Natural killer cell (primary cell): ENCODE data around the gene ARF1. TPM values are rescaled to one million over a fixed set of nuclear protein-coding genes. Genes with fewer than 3 reads are reported as not detected.

Experiments
- ATAC-seq, 3 donors: fragments of 150-1000 bp in 2 of 3; fragments of 200-7000 bp in 1 of 3; cut with Tn5 transposase; 1 replicate in 1 of 3; 2 replicates in 2 of 3; pipeline ENCODE4 v1.10.0; 2021; ENCODE audit warnings: mild to moderate bottlenecking in 2 of 3, moderate library complexity in 2 of 3
- DNase-seq, 2 donors: peaks; one replicate each; pipeline versions ENCODE4 v3.0.0 to v3.0.0-alpha.2; 2013 to 2021; ENCODE audit warnings: mixed read lengths in 1 of 2
- H3K27ac ChIP-seq: one replicate; pipeline ENCODE4 v1.5.1; 2013; ENCODE audit warnings: mild to moderate bottlenecking, low read length
- H3K27me3 ChIP-seq: one replicate; pipeline ENCODE4 v1.6.1; 2013; ENCODE audit warnings: low read length; ENCODE audit not compliant: control insufficient read depth, insufficient read depth
- H3K36me3 ChIP-seq: one replicate; pipeline ENCODE4 v1.6.1; 2013; ENCODE audit warnings: low read length; ENCODE audit not compliant: control insufficient read depth, insufficient read depth
- H3K4me1 ChIP-seq: one replicate; pipeline ENCODE4 v1.6.1; 2013; ENCODE audit warnings: low read length; ENCODE audit not compliant: control insufficient read depth, insufficient read depth
- H3K4me3 ChIP-seq: one replicate; pipeline ENCODE4 v1.5.1; 2013; ENCODE audit warnings: low read length
- H3K9me3 ChIP-seq: one replicate; pipeline ENCODE4 v1.6.1; 2013; ENCODE audit warnings: low read length; ENCODE audit not compliant: control insufficient read depth, insufficient read depth
- H3K27ac Mint-ChIP-seq, 2 donors: one replicate each; pipeline ENCODE4 v1.8.0; 2022; ENCODE audit warnings: mild to moderate bottlenecking in 2 of 2, mixed read lengths in 2 of 2, moderate library complexity in 1 of 2
- H3K27me3 Mint-ChIP-seq, 2 donors: one replicate each; pipeline ENCODE4 v1.8.0; 2022; ENCODE audit warnings: low read depth in 2 of 2, mixed read lengths in 2 of 2
- H3K36me3 Mint-ChIP-seq: one replicate; pipeline ENCODE4 v1.8.0; 2022; ENCODE audit warnings: mixed read lengths
- H3K4me1 Mint-ChIP-seq, 2 donors: one replicate each; pipeline ENCODE4 v1.8.0; 2022; ENCODE audit warnings: mixed read lengths in 2 of 2
- H3K4me3 Mint-ChIP-seq: one replicate; pipeline ENCODE4 v1.8.0; 2022; ENCODE audit warnings: mild to moderate bottlenecking, moderate library complexity, mixed read lengths
- H3K9me3 Mint-ChIP-seq, 2 donors: one replicate each; pipeline ENCODE4 v1.8.0; 2022; ENCODE audit warnings: mixed read lengths in 2 of 2
- WGBS: methylation state at CpG from one replicate; pipeline ENCODE4 v1.1.7; 2013; ENCODE audit warnings: missing lambda C conversion rate; ENCODE audit not compliant: insufficient coverage; 5-methylcytosine and 5-hydroxymethylcytosine counted together
- intact Hi-C: fragments of 100-400 bp; cut with micrococcal nuclease; formaldehyde crosslinking; loops from one replicate; pipeline ENCODE4 v1.14.2; 2022
- total RNA-seq, 4 donors: library from RNA; stranded (reverse); fragments of 120-200 nt in 1 of 4; gene quantifications; one replicate each; pipeline versions ENCODE4 v1.2.3 to v1.2.4, GENCODE V29; 2013 to 2022
- TF ChIP-seq, protein P1 (sequence below): fragments of 200-600 bp; IDR thresholded peaks from one replicate; pipeline ENCODE4 v1.8.0; 2022; ENCODE audit warnings: antibody characterized with exemption

ARF1 gene
- total RNA-seq, 3 donors from 2014 or later (not counting 1 experiment from before 2014, with no cell fraction given) = 368 to 427 (median 424) TPM

DNA sequence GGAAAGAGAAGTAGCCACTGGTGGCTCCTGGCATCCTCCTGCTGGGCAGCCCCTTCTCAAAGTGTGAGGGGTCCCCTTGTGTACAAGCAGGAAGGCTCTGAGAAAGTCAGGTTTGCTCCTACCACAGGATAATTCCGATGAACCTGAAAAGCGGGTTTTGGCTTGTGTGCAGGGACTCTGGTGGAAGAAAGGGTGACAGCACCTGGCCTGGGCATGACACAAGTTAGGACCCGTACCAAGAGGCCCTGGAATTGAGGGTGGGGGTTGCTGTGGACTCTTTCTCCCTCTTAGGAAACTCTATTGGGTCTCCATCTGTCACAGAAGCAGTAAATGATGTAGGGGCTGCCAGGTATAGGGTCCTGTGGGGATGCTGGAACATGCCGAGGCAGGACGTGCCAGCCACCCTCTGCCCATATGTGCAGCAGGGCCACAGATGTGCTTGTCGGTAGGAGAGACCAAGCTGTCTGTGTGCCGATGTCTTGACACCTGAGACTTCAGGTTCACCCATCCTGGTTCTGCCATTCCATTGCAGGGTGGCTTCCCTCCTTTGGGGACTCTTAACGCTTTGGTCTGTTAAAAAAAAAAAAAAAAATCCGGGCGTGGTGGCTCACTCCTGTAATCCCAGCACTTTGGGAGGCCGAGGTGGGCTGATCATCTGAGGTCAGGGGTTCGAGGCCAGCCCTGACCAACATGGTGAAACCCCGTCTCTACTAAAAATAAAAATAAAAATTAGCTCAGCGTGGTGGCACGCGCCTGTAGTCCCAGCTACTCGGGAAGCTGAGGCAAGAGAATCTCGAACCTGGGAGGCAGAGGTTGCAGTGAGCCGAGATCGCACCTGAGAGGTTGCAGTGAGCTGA lies 10.8 kb downstream of the ARF1 start:
- H3K4me1 Mint-ChIP-seq = peaks cover 71 to 76% of the 10 kb centered on the region in 2 donors
- H3K27me3 ChIP-seq = no peaks in the 10 kb centered on the region
- 96% methylated on average over 19 of the region's 20 CpGs for WGBS
- H3K36me3 ChIP-seq = peaks cover 24% of the 10 kb centered on the region
- TF ChIP-seq, protein P1, sequence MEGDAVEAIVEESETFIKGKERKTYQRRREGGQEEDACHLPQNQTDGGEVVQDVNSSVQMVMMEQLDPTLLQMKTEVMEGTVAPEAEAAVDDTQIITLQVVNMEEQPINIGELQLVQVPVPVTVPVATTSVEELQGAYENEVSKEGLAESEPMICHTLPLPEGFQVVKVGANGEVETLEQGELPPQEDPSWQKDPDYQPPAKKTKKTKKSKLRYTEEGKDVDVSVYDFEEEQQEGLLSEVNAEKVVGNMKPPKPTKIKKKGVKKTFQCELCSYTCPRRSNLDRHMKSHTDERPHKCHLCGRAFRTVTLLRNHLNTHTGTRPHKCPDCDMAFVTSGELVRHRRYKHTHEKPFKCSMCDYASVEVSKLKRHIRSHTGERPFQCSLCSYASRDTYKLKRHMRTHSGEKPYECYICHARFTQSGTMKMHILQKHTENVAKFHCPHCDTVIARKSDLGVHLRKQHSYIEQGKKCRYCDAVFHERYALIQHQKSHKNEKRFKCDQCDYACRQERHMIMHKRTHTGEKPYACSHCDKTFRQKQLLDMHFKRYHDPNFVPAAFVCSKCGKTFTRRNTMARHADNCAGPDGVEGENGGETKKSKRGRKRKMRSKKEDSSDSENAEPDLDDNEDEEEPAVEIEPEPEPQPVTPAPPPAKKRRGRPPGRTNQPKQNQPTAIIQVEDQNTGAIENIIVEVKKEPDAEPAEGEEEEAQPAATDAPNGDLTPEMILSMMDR = no peak
- peaks cover 77% of the 10 kb centered on the region for H3K4me1 ChIP-seq
- peaks cover 13% of the 10 kb centered on the region for H3K9me3 ChIP-seq
- peak overlapping the region; percentile 54 to 92 for H3K27ac Mint-ChIP-seq
- ATAC-seq (no peak), DNase-seq (no peak)
- intact Hi-C loops = no loop called here
- H3K27me3 Mint-ChIP-seq = no peaks in the 10 kb centered on the region
- peaks cover 7% of the 10 kb centered on the region for H3K36me3 Mint-ChIP-seq
- no peak overlapping the region for H3K27ac ChIP-seq
- H3K4me3 Mint-ChIP-seq = no peak overlapping the region
- H3K9me3 Mint-ChIP-seq = peaks cover 3 to 8% of the 10 kb centered on the region in 2 donors
- H3K4me3 ChIP-seq = no peak overlapping the region

DNA sequence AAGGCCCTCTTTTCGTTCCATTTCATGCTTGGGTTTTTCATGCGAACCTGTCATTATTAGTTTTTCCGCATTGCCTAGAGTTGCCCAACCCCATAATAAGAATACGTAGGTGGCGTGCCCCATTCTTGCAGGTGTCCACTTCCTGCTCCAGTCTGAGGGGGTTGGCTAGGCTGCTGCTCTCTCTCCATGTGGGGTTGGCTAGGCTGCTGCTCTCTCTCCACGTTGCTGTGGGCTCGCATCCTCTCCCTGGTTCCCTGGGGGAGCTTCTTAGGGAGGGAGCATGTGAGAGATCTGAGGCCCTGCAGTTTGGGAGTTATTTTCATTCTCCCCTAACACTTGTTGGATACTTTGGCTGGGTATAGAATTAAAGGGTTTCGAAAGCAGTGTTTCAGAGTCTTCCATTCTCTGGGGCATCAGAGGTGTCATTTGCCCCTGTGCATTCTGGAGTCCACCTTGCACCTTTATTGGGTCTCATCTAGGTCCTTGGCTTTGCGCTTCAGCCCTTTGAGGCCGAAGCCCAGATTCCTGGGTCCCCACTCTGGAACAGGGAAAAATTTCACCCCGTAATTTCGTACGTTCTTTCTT lies 12.0 kb downstream of the ARF1 start:
- Histone ChIP-seq H3K27me3 (no peaks in the 10 kb centered on the region), H3K9me3 (peaks cover 13% of the 10 kb centered on the region), H3K27ac (no peak overlapping the region), H3K36me3 (peaks cover 32% of the 10 kb centered on the region), H3K4me1 (peaks cover 65% of the 10 kb centered on the region), H3K4me3 (no peak overlapping the region)
- H3K4me1 Mint-ChIP-seq = peaks cover 63 to 72% of the 10 kb centered on the region in 2 donors
- H3K27ac Mint-ChIP-seq = peak overlapping the region in 1 of 2 donors; percentile 63
- intact Hi-C loops = no loop called here
- H3K4me3 Mint-ChIP-seq = no peak overlapping the region
- no peak for DNase-seq
- TF ChIP-seq, protein P1 = no peak
- H3K9me3 Mint-ChIP-seq = peaks cover 3 to 8% of the 10 kb centered on the region in 2 donors
- peaks cover 7% of the 10 kb centered on the region for H3K36me3 Mint-ChIP-seq
- ATAC-seq = no peak
- WGBS = over 99% methylated on average over 9 of the region's 13 CpGs
- no peaks in the 10 kb centered on the region for H3K27me3 Mint-ChIP-seq

DNA sequence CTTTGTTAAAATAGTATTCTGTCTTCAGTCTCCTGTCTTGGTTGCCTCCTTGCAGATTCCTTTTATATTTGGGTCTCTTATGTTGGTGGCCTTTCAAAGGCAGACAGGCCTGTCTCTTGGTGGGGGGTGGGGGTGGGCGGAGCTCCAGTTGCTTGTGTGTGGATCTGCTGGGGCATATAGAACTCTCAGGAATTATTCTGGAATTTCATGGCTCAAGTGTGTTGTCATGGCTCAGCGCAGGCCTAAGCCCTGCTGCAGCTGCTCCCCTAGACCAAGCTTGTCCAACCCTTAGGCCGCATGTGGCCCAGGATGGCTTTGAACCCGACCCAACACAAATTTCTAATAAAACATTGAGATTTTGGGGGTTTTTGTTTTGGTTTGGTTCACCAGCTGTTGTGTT lies 12.7 kb downstream of the ARF1 start:
- Histone ChIP-seq H3K27ac (no peak overlapping the region), H3K4me1 (peaks cover 59% of the 10 kb centered on the region), H3K36me3 (peaks cover 37% of the 10 kb centered on the region), H3K4me3 (no peak overlapping the region), H3K27me3 (no peaks in the 10 kb centered on the region), H3K9me3 (peaks cover 13% of the 10 kb centered on the region)
- DNase-seq (no peak), ATAC-seq (no peak)
- Mint-ChIP-seq H3K4me1 (peaks cover 62 to 68% of the 10 kb centered on the region in 2 donors), H3K4me3 (no peak overlapping the region), H3K36me3 (peaks cover 7% of the 10 kb centered on the region), H3K27ac (peak overlapping the region; percentile 43 to 63), H3K9me3 (peaks cover 3 to 8% of the 10 kb centered on the region in 2 donors), H3K27me3 (no peaks in the 10 kb centered on the region)
- WGBS = 100% methylated on average over 3 of the region's 4 CpGs
- TF ChIP-seq, protein P1 = no peak
- intact Hi-C loops = no loop called here
